ENCODE measurements around the gene MRPS27. TPM values are rescaled to one million over a fixed set of nuclear protein-coding genes. Genes with fewer than 3 reads are reported as not detected.

MRPS27 gene
- total and polyA plus RNA-seq, 2 of the 4 experiments (the other 2 are of a cell fraction) = 46.9 to 90.5 TPM

- dilution Hi-C loops (cut with HindIII; ENCODE audit: low sequenced_read_pairs, unreplicated experiment) = no loop called here
- Histone ChIP-seq H2AK9ac (replicated peaks; ENCODE audit: low read depth, low read length, poor library complexity) (no peak overlapping the region), H3K4me1 (ENCODE audit: control insufficient read depth, insufficient read depth, low read length) (peaks cover 12% of the 10 kb centered on the region; the same call in 1 of the 2 replicates), H2BK120ac (ENCODE audit: low read depth, low read length) (no peak overlapping the region), H2AFZ (replicated peaks; ENCODE audit: low read length, poor library complexity) (no peak overlapping the region), H3K4me2 (ENCODE audit: low read depth, low read length) (no peak overlapping the region), H3K9me1 (ENCODE audit: insufficient read depth, low read length) (peaks cover 10% of the 10 kb centered on the region), H4K8ac (ENCODE audit: low read depth in 2 of 2, low read length in 2 of 2) (no peak overlapping the region), H3K56ac (ENCODE audit: extremely low read depth, insufficient read depth, low read length) (no peak overlapping the region), H4K20me1 (ENCODE audit: insufficient read depth, low read length) (0 out of 2 replicates have a peak, but pooled peaks cover 2% of the 10 kb centered on the region), H3K23ac (ENCODE audit: low read depth, low read length) (no peak overlapping the region), H3K14ac (replicated peaks; ENCODE audit: low read depth, low read length) (no peak overlapping the region), H2AK5ac (ENCODE audit: low read depth, low read length) (no peak overlapping the region), H3K27ac (ENCODE audit: insufficient read depth, low read length) (no peak overlapping the region), H3K18ac (ENCODE audit: low read depth, low read length) (no peak overlapping the region), H3K9me3 (ENCODE audit: control insufficient read depth, insufficient read depth, low read length) (no peaks in the 10 kb centered on the region), H2BK5ac (ENCODE audit: low read depth, low read length, poor library complexity, severe bottlenecking) (no peak overlapping the region), H3K9ac (ENCODE audit: low read depth, low read length) (no peak overlapping the region), H4K91ac (ENCODE audit: insufficient read depth, low read depth, low read length) (no peak overlapping the region), H2BK20ac (ENCODE audit: low read depth, low read length) (no peak overlapping the region), H2BK15ac (ENCODE audit: low read depth, low read length) (no peak overlapping the region), H3K4ac (ENCODE audit: low read depth, low read length) (no peak overlapping the region), H4K5ac (ENCODE audit: low read depth, low read length) (no peak overlapping the region), H3K36me3 (ENCODE audit: control insufficient read depth, insufficient read depth, low read length) (no peaks in the 10 kb centered on the region), H3K4me3 (ENCODE audit: insufficient read depth, low read depth, low read length) (no peak overlapping the region), H3K79me1 (ENCODE audit: low read depth in 1 of 2, low read length in 2 of 2) (peaks cover 4 to 41% of the 10 kb centered on the region in 2 experiments; a peak in 2 of 4 replicates), H3K27me3 (ENCODE audit: control insufficient read depth, insufficient read depth, low read length) (no peaks in the 10 kb centered on the region)
- DNase-seq (no peak), ATAC-seq (ENCODE audit: low read depth) (no peak)
- TF ChIP-seq MAFK (IDR thresholded peaks at IDR 0.05; ENCODE audit: low read depth, low read length) = no peak
- no peak for TF ChIP-seq FOS (IDR thresholded peaks at IDR 0.05; ENCODE audit: low read depth, low read length)
- no peak for TF ChIP-seq POLR2A (IDR thresholded peaks at IDR 0.05; ENCODE audit: low read depth, low read length)
- no peak for TF ChIP-seq RCOR1 (IDR thresholded peaks at IDR 0.05; ENCODE audit: insufficient replicate concordance, low read length)
- no peak for TF ChIP-seq RAD21 (IDR thresholded peaks at IDR 0.05; ENCODE audit: low read length)
- TF ChIP-seq RFX5 (IDR thresholded peaks at IDR 0.05; ENCODE audit: low read depth, low read length) = no peak
- no peak for TF ChIP-seq BHLHE40 (IDR thresholded peaks at IDR 0.05; ENCODE audit: low read depth, low read length)
- no peak for TF ChIP-seq SMC3 (IDR thresholded peaks at IDR 0.05; ENCODE audit: low read depth, low read length)
- TF ChIP-seq USF2 (IDR thresholded peaks at IDR 0.05; ENCODE audit: low read depth, low read length) = no peak
- TF ChIP-seq MAZ (IDR thresholded peaks at IDR 0.05; ENCODE audit: borderline replicate concordance, low read depth, low read length) = no peak
- no peak for TF ChIP-seq NFE2L2 (IDR thresholded peaks at IDR 0.05; ENCODE audit: low read depth, low read length)
- TF ChIP-seq ELK1 (IDR thresholded peaks at IDR 0.05; ENCODE audit: borderline replicate concordance, low read depth, low read length) = no peak
- no peak for TF ChIP-seq CHD1 (IDR thresholded peaks at IDR 0.05; ENCODE audit: low read depth, low read length)
- TF ChIP-seq MXI1 (IDR thresholded peaks at IDR 0.05; ENCODE audit: borderline replicate concordance, low read depth, low read length) = no peak
- no peak for TF ChIP-seq CTCF (conservative IDR thresholded peaks at IDR 0.05; ENCODE audit: low read depth, low read length)
- no peak for TF ChIP-seq CEBPB (IDR thresholded peaks at IDR 0.05; ENCODE audit: low read depth, low read length)
- ChIA-PET CTCF (no interaction called here), POLR2A (ENCODE audit: unreplicated experiment) (no interaction called here)
- intact Hi-C loops (cut with micrococcal nuclease) = no loop called here
- no TSS peak for BruUV-seq (replicated peaks)
- in situ Hi-C loops (cut with MboI; ENCODE audit: low sequenced_read_pairs) = no loop called here
- WGBS, 2 experiments (ENCODE audit: extremely low coverage in 2 of 2, insufficient read length in 1 of 2) = no CpG with 5 or more reads among the region's 2 CpGs
These were observed 76.3 kb downstream of the MRPS27 start for GRCh38 chr5:72243706-72244105.
